ENCODE measurements around the gene EMP2. TPM values are rescaled to one million over a fixed set of nuclear protein-coding genes. Genes with fewer than 3 reads are reported as not detected.

The EMP2 gene
- total and polyA plus RNA-seq, 8 donors = 58.2 to 487 (median 67.6) TPM

- DNase-seq = no peak
- no peak for ATAC-seq
- intact Hi-C loops (cut with DNase I) = no loop called here
- Histone ChIP-seq H3K9me3 (no peaks in the 10 kb centered on the region), H3K27me3 (peaks cover 0 to 32% of the 10 kb centered on the region in 2 donors), H3K36me3 (no peaks in the 10 kb centered on the region), H3K27ac (no peak overlapping the region), H3K4me3 (no peak overlapping the region), H3K4me1 (peaks cover 14% of the 10 kb centered on the region in 2 donors)
- TF ChIP-seq, protein P1, sequence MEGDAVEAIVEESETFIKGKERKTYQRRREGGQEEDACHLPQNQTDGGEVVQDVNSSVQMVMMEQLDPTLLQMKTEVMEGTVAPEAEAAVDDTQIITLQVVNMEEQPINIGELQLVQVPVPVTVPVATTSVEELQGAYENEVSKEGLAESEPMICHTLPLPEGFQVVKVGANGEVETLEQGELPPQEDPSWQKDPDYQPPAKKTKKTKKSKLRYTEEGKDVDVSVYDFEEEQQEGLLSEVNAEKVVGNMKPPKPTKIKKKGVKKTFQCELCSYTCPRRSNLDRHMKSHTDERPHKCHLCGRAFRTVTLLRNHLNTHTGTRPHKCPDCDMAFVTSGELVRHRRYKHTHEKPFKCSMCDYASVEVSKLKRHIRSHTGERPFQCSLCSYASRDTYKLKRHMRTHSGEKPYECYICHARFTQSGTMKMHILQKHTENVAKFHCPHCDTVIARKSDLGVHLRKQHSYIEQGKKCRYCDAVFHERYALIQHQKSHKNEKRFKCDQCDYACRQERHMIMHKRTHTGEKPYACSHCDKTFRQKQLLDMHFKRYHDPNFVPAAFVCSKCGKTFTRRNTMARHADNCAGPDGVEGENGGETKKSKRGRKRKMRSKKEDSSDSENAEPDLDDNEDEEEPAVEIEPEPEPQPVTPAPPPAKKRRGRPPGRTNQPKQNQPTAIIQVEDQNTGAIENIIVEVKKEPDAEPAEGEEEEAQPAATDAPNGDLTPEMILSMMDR (IDR thresholded peaks at IDR 0.05) = no peak
These were observed 2.9 kb upstream of the EMP2 start for GRCh38 chr16:10583269-10583668.

DNA sequence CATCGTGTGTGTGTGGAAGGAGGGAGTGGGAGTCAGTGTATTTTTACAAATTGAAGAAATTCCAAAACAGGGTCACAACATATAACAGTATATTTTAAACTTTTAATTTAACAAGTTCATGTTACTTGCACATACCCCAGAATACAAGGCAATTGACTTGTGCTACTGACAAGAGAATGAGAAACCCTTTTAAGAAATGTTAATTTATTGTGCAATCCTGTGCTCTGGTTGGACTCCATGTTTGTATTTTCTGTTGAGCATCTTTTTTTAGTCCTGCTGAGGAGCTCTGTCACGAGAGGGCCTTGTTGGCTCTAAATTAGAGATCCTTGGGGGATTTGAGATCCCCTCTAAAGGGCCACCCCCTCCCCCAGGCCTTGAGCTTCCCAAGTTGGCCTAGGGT, 1.1 kb upstream of the EMP2 start:
- intact Hi-C loops (cut with DNase I) = no loop called here
- no peak for DNase-seq

GRCh38 chr16:10580883-10581247, 467 bp upstream of the EMP2 start:
- Histone ChIP-seq H3K9me3 (no peaks in the 10 kb centered on the region), H3K27ac (peak overlapping the region; percentile 91 to 92), H3K4me3 (peak overlapping the region; percentile 73 to 95), H3K4me1 (peaks cover 28 to 35% of the 10 kb centered on the region in 2 donors), H3K27me3 (peaks cover 0 to 33% of the 10 kb centered on the region in 2 donors), H3K36me3 (no peaks in the 10 kb centered on the region)
- DNase-seq = no peak
- intact Hi-C loops (cut with DNase I) = no loop called here
- no peak for ATAC-seq
- TF ChIP-seq, protein P1 (IDR thresholded peaks at IDR 0.05) = no peak

More for the DNA sequence above, 1.1 kb upstream of the EMP2 start:
- Histone ChIP-seq H3K27ac (no peak overlapping the region), H3K4me3 (no peak overlapping the region), H3K4me1 (peaks cover 22 to 30% of the 10 kb centered on the region in 2 donors), H3K9me3 (no peaks in the 10 kb centered on the region), H3K27me3 (peaks cover 0 to 33% of the 10 kb centered on the region in 2 donors), H3K36me3 (no peaks in the 10 kb centered on the region)
- TF ChIP-seq, protein P1 (IDR thresholded peaks at IDR 0.05) = no peak
- no peak for ATAC-seq

- H3K9me3 ChIP-seq = no peaks in the 10 kb centered on the region
- no peak for DNase-seq
- TF ChIP-seq, protein P1 (IDR thresholded peaks at IDR 0.05) = no peak
- peaks cover 0 to 33% of the 10 kb centered on the region in 2 donors for H3K27me3 ChIP-seq
- ATAC-seq = no peak
- H3K36me3 ChIP-seq = no peaks in the 10 kb centered on the region
- H3K4me3 ChIP-seq = peak overlapping the region; percentile 73 to 95
- peaks cover 30 to 43% of the 10 kb centered on the region in 2 donors for H3K4me1 ChIP-seq
- H3K27ac ChIP-seq = peak overlapping the region; percentile 91 to 92
- intact Hi-C loops (cut with DNase I) = no loop called here
These were observed 828 bp downstream of the EMP2 start for GRCh38 chr16:10579575-10579964.

DNA sequence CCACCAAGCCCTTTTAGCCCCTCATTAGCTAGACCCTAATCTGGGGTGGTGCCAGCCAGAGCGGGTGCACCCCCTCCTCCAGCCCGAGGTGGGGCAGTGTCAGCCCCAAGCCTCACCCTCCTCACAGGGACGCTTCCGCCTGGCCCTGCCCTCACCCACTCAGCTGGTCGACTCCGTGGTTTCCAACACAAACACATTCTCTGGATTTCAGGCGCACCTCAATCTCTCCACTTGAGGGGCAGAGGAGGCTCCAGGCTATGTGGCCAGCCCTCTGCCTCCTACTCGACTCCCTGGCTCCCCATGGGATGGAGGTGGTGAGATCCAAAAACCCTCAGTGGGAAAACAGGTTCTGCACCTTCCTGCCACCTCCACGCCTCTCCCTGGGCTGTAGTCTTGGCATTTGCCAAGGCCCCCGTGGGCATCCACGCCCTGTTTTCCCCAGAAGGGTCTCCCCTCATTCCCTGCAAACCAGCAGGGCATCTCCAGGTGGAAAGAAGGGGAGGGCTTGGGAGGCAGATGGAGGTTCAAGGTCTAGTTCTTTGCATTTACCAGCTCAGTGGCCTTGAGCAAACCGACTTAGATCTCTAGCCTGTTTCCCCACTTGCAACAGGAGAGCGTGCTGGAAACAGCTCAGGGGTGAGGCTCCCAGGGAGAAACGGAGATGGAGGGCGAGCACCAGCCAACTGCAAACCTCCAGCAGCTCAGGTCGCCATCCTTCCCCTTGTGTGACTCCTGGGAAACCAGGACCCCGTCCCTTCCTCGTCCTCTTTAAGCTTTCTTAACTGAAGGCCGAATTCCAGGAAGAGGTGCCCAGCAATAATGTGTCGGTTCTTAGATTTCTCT, 1.7 kb downstream of the EMP2 start:
- DNase-seq = peak in 3 of 4 donors; percentile 77 to 86 (median 77)
- ATAC-seq = peak; percentile 58
- H3K36me3 ChIP-seq = no peaks in the 10 kb centered on the region
- peaks cover 33 to 50% of the 10 kb centered on the region in 2 donors for H3K4me1 ChIP-seq
- no peaks in the 10 kb centered on the region for H3K9me3 ChIP-seq
- TF ChIP-seq, protein P1 (IDR thresholded peaks at IDR 0.05) = peak in 1 of 2 donors; percentile 14
- peak overlapping the region; percentile 91 to 92 for H3K27ac ChIP-seq
- intact Hi-C loops (cut with DNase I) = no loop called here
- H3K4me3 ChIP-seq = peak overlapping the region; percentile 73 to 95
- H3K27me3 ChIP-seq = peaks cover 0 to 33% of the 10 kb centered on the region in 2 donors
